ENCODE results near the gene BAIAP2. TPM values are rescaled to one million over a fixed set of nuclear protein-coding genes. Genes with fewer than 3 reads are reported as not detected.

Gene BAIAP2
- total and polyA plus RNA-seq, 2 donors (not counting 3 experiments of a cell fraction or from before 2014, with no cell fraction given), result 12.3 to 18.6 TPM

GRCh38 chr17:81163703-81164370, 128.9 kb downstream of the BAIAP2 start:
- no peak for FAIRE-seq
- dilution Hi-C loops (cut with MboI; ENCODE audit: extremely low pct_ligation_motif_present, low sequenced_read_pairs) (no loop called here), intact Hi-C loops (cut with micrococcal nuclease) (no loop called here)
- Histone ChIP-seq H3K36me3 (ENCODE audit: control insufficient read depth in 2 of 2, extremely low read depth in 1 of 2, insufficient read depth in 2 of 2, low read length in 2 of 2) (no peaks in the 10 kb centered on the region), H3K27me3 (ENCODE audit: control insufficient read depth in 2 of 2, insufficient read depth in 2 of 2, low read length in 2 of 2) (peaks cover 5 to 6% of the 10 kb centered on the region in 2 experiments), H3K79me2 (ENCODE audit: control insufficient read depth, insufficient read depth, low read length) (no peaks in the 10 kb centered on the region), H3K4me3 (replicated peaks in 1 of 3; ENCODE audit: insufficient read depth in 1 of 3, low read depth in 1 of 3, low read length in 3 of 3) (no peak overlapping the region), H3K4me1 (ENCODE audit: control insufficient read depth, extremely low read depth, insufficient read depth, low read length) (peaks cover 4% of the 10 kb centered on the region), H4K20me1 (replicated peaks; ENCODE audit: control insufficient read depth, extremely low read depth, insufficient read depth, low read length) (no peaks in the 10 kb centered on the region), H3K9ac (replicated peaks; ENCODE audit: extremely low read depth, insufficient read depth, low read length) (no peak overlapping the region), H3K27ac (ENCODE audit: insufficient read depth, low read depth, low read length) (no peak overlapping the region), H3K4me2 (ENCODE audit: insufficient read depth, low read length) (no peak overlapping the region), H3K9me3 (replicated peaks; ENCODE audit: control insufficient read depth, insufficient read depth, low read length) (no peaks in the 10 kb centered on the region), H3K9me1 (replicated peaks; ENCODE audit: control insufficient read depth, extremely low read depth, insufficient read depth, low read length) (no peaks in the 10 kb centered on the region), H2AFZ (ENCODE audit: low read depth, low read length) (no peak overlapping the region)
- CTCF ChIA-PET, result interaction anchor here (1.1 kb wide), 1 partner anchor 37 kb away, joined by 4 read pairs; no protein-coding TSS in a partner anchor
- DNase-seq (ENCODE audit: low read depth, low spot score), result no peak
- TF ChIP-seq MAX (IDR thresholded peaks at IDR 0.05; ENCODE audit: insufficient read depth, insufficient read length) (no peak), POLR2AphosphoS5 (IDR thresholded peaks at IDR 0.05; ENCODE audit: insufficient read depth, low read depth, low read length) (no peak), CTCF (IDR thresholded peaks at IDR 0.05; ENCODE audit: extremely low read depth in 1 of 2, insufficient read depth in 1 of 2, low read depth in 1 of 2, low read length in 2 of 2) (no peak), FOS (IDR thresholded peaks at IDR 0.05; ENCODE audit: borderline replicate concordance, insufficient read depth, low read length) (no peak), EZH2 (IDR thresholded peaks at IDR 0.05; ENCODE audit: borderline replicate concordance, low read depth, low read length, severe bottlenecking) (no peak)
- no TSS peak for BruUV-seq (replicated peaks)
- POLR2A ChIA-PET, result no interaction called here

All from endothelial cell of umbilical vein (primary cell).